GM21390 (cell line): ENCODE data around the gene DYNLT2B.
"Not testable (repeated sequence)": the region's sequence is repeated elsewhere in the genome, so short reads cannot be mapped to it uniquely, and the experiment has no call there.

Experiments
- ATAC-seq: cut with Tn5 transposase; IDR thresholded peaks from one replicate; pipeline ENCODE4 v1.9.1; 2021; ENCODE audit not compliant: unreplicated experiment

DYNLT2B gene

GRCh38 chr3:196274585-196274984, 43.5 kb downstream of the DYNLT2B start:
- peak; percentile 90 for ATAC-seq

DNA sequence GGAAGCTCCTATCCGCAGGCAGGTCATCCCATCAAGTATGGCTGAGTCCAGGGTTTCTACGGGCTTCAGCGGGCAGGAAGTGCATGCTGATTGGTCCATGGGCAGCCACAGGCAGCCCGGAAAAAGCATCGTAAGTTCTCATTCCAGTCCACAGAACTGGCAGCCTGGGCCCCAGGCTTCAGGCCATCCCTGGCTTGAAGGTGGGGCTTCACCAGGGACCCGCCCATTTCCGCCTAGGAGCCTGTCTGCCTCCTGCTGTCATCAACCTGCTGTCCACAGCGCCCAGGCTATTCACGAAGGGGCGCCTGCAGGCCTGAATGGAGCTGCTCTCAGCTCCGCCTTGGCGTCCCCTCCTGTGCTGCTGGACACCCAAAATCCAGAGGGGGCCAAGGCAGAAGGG, 44.4 kb downstream of the DYNLT2B start:
- no peak for ATAC-seq

- ATAC-seq = no peak
Observed at GRCh38 chr3:196272826-196273225, 45.2 kb downstream of the DYNLT2B start.

GRCh38 chr3:196270499-196270898, 47.5 kb downstream of the DYNLT2B start:
- no peak for ATAC-seq

DNA sequence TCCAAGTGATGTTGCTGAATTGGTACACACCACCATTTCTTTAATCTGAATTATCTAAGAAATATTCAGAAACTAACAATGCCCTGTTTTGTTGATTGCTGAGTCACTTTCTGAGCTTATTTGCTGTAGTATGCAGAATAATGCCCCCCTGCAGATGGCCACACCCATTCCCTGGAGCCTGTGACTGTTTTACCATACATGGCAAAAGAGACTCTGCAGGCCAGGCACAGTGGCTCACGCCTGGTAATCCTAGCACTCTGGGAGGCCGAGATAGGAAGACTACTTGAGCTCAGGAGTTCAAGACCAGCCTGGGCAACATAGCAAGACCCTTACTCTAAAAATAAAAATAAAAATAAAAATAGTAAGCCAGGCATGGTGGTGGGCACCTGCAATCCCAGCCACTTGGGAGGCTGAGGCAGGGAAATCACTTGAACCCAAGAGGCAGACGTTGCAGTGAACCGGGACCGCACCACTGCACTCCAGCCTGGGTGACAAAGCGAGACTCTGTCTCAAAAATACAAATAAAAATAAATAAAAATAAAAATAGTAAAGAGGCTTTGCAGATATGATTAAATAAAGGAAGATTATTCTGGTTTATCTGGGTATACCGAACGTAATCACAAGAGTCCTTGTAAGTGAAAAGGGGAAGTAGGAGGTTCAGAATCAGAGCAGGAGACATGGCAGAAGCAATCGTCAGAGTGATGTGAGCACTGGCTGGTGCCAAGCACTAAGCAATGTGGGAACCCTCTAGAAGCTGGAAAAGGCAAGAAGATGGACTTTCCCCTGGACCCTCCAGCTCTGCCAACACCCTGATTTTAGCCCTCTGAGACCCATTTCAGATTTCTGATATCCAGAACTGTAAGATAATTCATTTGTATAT, 49.5 kb downstream of the DYNLT2B start:
- ATAC-seq = no peak

- ATAC-seq = no peak
Observed at GRCh38 chr3:196263819-196264218, 54.2 kb downstream of the DYNLT2B start.

GRCh38 chr3:196260784-196261183, 57.3 kb downstream of the DYNLT2B start:
- ATAC-seq = no peak

DNA sequence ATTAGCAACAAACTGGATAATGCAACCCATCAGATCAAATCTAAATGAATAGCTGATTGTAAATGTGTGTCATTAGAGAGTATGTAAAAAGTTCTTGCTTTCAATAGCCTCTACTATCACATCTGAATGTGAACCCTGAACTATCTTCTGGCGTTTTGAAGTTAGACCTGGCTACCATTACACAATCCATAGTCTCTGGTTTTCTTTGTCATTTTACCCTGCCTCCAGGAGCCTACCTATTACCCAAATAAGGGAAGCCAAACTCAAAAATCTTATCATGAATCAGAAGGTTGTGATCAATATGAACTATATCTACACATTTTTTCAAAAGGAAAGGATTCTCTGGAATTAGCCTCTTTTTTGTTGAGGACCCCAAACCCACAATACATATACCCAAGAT, 62.3 kb downstream of the DYNLT2B start:
- ATAC-seq = no peak

DNA sequence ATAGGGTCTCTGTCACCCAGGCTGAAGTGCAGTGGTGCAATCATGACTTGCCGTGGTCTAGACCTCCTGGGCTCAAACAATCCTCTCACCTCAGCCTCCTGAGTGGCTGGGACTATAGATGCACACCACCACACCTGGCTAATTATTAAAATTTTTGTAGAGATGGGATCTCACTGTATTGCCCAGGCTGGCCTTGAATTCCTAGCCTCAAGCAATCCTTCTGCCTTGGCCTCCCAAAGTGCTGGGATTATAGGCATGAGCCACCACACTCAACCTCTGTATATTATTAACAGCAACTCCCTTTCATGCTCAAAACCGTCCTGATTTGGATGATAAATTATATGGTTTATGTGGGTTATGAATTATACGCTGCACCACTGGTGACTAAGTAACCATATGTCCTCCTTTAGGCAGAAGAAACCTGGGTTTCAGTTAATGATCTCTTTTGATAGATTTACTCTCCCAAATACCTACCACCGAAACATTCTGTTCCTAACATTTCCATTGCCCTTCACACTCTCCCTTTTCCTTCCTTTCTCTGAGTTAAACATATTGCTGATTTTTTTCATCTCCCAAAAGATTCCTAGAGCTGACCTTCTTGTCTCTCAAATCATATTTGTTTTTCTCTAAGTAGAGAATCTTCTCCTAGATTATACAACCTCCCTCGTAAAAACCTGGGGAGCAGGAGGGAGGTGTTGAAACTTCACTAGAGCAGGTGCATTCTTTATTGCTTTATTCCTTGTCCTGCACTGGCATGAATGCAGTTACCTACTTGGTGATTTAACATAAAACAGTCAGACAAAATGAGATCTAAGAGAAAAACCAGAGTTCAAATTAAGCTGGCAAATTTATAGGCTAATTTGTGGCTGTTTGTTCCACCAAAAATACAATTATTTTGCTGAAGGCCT, 63.4 kb downstream of the DYNLT2B start:
- no peak for ATAC-seq

DNA sequence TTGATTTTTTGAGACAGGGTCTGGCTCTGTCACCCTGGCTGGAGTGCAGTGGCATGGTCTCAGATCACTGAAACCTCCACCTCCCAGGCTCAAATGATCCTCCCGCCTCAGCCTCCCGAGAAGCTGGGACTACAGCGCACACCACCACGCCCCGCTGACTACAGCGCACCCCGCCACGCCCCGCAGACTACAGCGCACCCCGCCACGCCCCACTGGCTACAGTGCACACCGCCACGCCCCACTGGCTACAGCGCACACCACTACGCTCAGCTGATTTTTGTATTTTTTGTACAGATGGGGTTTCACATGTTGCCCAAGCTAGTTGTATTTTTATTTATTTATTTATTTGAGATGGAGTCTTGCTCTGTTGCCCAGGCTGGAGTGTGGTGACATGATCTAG, 66.1 kb downstream of the DYNLT2B start:
- ATAC-seq = no peak

GRCh38 chr3:196246612-196247308, 71.3 kb downstream of the DYNLT2B start:
- ATAC-seq = no peak

- ATAC-seq = not testable (repeated sequence)
Observed at GRCh38 chr3:196244166-196244565, 73.9 kb downstream of the DYNLT2B start.

DNA sequence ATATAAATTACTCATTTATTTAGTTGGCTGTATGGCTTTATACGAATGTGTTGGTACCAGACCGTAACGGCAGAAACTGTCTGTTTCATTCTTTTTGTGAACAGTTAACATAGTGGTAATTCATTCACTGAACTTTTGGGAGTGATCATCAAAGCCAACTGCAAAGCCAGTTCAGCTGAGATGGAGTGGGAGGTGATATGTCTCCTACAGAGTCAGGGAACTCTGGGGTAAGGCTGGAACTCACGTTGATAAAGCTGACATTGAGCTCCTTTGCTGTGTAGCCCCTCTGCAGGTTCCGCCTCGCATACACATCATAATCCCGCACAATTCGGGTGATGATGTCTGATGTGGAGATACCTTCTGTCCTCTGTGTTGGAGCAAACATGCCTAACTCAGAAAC, 76.3 kb downstream of the DYNLT2B start:
- ATAC-seq = no peak
